Measurements from ENCODE around the gene EAPP.
"Not testable (repeated sequence)": the region's sequence is repeated elsewhere in the genome, so short reads cannot be mapped to it uniquely, and the experiment has no call there.

EAPP gene

GRCh38 chr14:34538096-34538495, 1.4 kb downstream of the EAPP start:
- H3K4me3 ChIP-seq (ENCODE audit: insufficient read depth, low read depth, low read length, poor library complexity, severe bottlenecking); H3K27ac ChIP-seq (ENCODE audit: insufficient read depth, low read length, poor library complexity, severe bottlenecking); H3K9me3 ChIP-seq (ENCODE audit: control insufficient read depth, low read length); H3K27me3 ChIP-seq (replicated peaks; ENCODE audit: control insufficient read depth, insufficient read depth, low read length, poor library complexity, severe bottlenecking); DNase-seq: not testable (repeated sequence)
- peaks cover 14% of the 10 kb centered on the region for H3K4me1 ChIP-seq (ENCODE audit: control insufficient read depth, insufficient read depth, low read length, poor library complexity, severe bottlenecking)
- peaks cover 13% of the 10 kb centered on the region for H3K36me3 ChIP-seq (ENCODE audit: control insufficient read depth, insufficient read depth, low read length)

DNA sequence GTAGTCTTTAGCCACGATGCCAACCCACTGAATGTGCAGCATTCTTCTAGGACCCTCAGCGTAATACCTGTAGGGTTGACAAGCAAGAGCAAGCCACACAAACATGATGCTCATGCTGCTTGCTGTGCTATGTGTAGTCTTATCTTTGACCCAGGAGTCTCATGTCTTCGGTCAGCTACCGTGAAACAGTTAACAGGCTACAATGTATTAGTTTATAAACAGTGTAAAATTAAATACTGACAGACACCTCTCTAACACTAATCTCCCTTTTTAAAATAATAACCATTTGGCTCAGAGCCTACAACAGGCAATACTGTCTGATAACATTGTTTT, 1.9 kb downstream of the EAPP start:
- H3K4me1 ChIP-seq (ENCODE audit: control insufficient read depth, insufficient read depth, low read length, poor library complexity, severe bottlenecking): peaks cover 14% of the 10 kb centered on the region
- no peaks in the 10 kb centered on the region for H3K27me3 ChIP-seq (replicated peaks; ENCODE audit: control insufficient read depth, insufficient read depth, low read length, poor library complexity, severe bottlenecking)
- H3K9me3 ChIP-seq (ENCODE audit: control insufficient read depth, low read length): no peaks in the 10 kb centered on the region
- peaks cover 15% of the 10 kb centered on the region for H3K36me3 ChIP-seq (ENCODE audit: control insufficient read depth, insufficient read depth, low read length)
- no peak overlapping the region for H3K27ac ChIP-seq (ENCODE audit: insufficient read depth, low read length, poor library complexity, severe bottlenecking)
- no peak for DNase-seq
- no peak overlapping the region for H3K4me3 ChIP-seq (ENCODE audit: insufficient read depth, low read depth, low read length, poor library complexity, severe bottlenecking)

DNA sequence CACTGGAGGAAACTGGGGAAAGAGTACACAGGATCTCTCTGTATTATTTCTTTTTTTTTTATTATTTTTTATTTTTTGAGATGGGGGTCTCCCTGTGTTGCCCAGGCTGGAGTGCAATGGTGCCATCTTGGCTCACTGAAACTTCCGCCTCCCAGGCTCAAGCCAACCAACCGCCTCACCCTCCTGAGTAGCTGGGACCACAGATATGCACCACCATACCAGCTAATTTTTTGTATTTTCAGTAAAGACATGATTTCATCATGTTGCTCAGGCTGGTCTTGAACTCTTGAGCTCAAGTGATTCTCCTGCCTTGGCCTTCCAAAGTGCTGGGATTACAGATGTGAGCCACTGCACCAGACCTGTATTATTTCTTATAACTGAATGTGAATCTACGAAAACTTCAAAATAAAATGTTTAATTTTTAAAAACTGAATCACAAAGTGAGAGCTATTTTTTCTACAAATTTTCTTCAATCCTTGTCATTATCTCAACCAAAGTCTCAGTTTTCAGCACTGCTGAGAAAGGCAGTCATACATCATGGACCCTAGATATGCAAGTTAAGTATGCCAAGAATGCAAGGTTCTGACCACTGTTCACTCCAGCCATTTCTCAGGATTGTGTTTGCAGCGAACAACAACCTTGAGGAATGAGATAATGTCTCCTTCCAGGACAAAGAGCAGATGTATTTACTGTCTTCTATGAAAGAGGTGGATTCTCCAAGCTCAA, 2.4 kb downstream of the EAPP start:
- no peak for DNase-seq
- H3K27ac ChIP-seq (ENCODE audit: insufficient read depth, low read length, poor library complexity, severe bottlenecking): no peak overlapping the region

GRCh38 chr14:34527591-34527990, 11.9 kb downstream of the EAPP start:
- no peak for DNase-seq
- Histone ChIP-seq H3K36me3 (ENCODE audit: control insufficient read depth, insufficient read depth, low read length) (peaks cover 80% of the 10 kb centered on the region), H3K9me3 (ENCODE audit: control insufficient read depth, low read length) (no peaks in the 10 kb centered on the region), H3K4me3 (ENCODE audit: insufficient read depth, low read depth, low read length, poor library complexity, severe bottlenecking) (no peak overlapping the region), H3K27ac (ENCODE audit: insufficient read depth, low read length, poor library complexity, severe bottlenecking) (no peak overlapping the region), H3K27me3 (replicated peaks; ENCODE audit: control insufficient read depth, insufficient read depth, low read length, poor library complexity, severe bottlenecking) (no peaks in the 10 kb centered on the region), H3K4me1 (ENCODE audit: control insufficient read depth, insufficient read depth, low read length, poor library complexity, severe bottlenecking) (no peaks in the 10 kb centered on the region)

More for the DNA sequence above, 2.4 kb downstream of the EAPP start:
- H3K27me3 ChIP-seq (replicated peaks; ENCODE audit: control insufficient read depth, insufficient read depth, low read length, poor library complexity, severe bottlenecking): no peaks in the 10 kb centered on the region
- no peak overlapping the region for H3K4me3 ChIP-seq (ENCODE audit: insufficient read depth, low read depth, low read length, poor library complexity, severe bottlenecking)
- H3K4me1 ChIP-seq (ENCODE audit: control insufficient read depth, insufficient read depth, low read length, poor library complexity, severe bottlenecking): peaks cover 14% of the 10 kb centered on the region
- H3K36me3 ChIP-seq (ENCODE audit: control insufficient read depth, insufficient read depth, low read length): peaks cover 21% of the 10 kb centered on the region
- H3K9me3 ChIP-seq (ENCODE audit: control insufficient read depth, low read length): no peaks in the 10 kb centered on the region

DNA sequence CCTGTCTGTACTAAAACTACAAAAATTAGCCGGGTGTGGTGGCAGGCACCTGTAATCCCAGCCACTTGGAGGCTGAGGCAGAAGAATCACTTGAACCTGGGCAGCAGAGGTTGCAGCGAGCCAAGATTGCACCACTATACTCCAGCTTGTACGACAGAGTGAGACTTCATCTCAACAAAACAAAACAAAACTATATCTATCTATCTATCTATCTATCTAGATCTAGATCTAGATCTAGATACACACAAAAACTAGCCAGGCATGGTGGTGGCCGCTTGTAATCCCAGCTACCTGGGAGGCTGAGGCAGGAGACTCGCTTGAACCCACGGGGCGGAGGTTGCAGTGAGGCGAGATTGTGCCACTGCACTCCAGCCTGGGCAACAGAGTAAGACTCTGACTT, 15.3 kb downstream of the EAPP start:
- not testable (repeated sequence) for H3K4me1 ChIP-seq (ENCODE audit: control insufficient read depth, insufficient read depth, low read length, poor library complexity, severe bottlenecking); DNase-seq; H3K4me3 ChIP-seq (ENCODE audit: insufficient read depth, low read depth, low read length, poor library complexity, severe bottlenecking); H3K9me3 ChIP-seq (ENCODE audit: control insufficient read depth, low read length); H3K27ac ChIP-seq (ENCODE audit: insufficient read depth, low read length, poor library complexity, severe bottlenecking); H3K27me3 ChIP-seq (replicated peaks; ENCODE audit: control insufficient read depth, insufficient read depth, low read length, poor library complexity, severe bottlenecking)
- H3K36me3 ChIP-seq (ENCODE audit: control insufficient read depth, insufficient read depth, low read length): peaks cover 77% of the 10 kb centered on the region

GRCh38 chr14:34522496-34522895, 17.0 kb downstream of the EAPP start:
- Histone ChIP-seq H3K4me1 (ENCODE audit: control insufficient read depth, insufficient read depth, low read length, poor library complexity, severe bottlenecking) (no peaks in the 10 kb centered on the region), H3K27ac (ENCODE audit: insufficient read depth, low read length, poor library complexity, severe bottlenecking) (no peak overlapping the region), H3K36me3 (ENCODE audit: control insufficient read depth, insufficient read depth, low read length) (peaks cover 76% of the 10 kb centered on the region), H3K9me3 (ENCODE audit: control insufficient read depth, low read length) (no peaks in the 10 kb centered on the region), H3K27me3 (replicated peaks; ENCODE audit: control insufficient read depth, insufficient read depth, low read length, poor library complexity, severe bottlenecking) (no peaks in the 10 kb centered on the region), H3K4me3 (ENCODE audit: insufficient read depth, low read depth, low read length, poor library complexity, severe bottlenecking) (no peak overlapping the region)
- DNase-seq: no peak

DNA sequence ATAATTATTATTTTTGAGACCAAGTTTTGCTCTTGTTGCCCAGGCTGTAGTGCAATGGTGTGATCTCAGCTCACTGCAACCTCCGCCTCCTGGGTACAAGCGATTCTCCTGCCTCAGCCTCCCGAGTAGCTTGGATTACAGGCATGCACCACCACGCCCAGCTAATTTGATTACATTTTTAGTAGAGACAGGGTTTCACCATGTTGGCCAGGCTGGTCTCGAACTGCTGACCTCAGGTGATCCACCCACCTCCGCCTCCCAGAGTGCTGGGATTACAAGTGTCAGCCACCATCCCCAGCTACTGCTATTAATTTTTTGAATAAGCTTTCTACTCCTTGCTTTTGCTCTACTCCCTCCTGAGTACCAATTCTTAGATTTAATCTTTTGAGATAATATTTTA, 18.4 kb downstream of the EAPP start:
- H3K9me3 ChIP-seq (ENCODE audit: control insufficient read depth, low read length); H3K27ac ChIP-seq (ENCODE audit: insufficient read depth, low read length, poor library complexity, severe bottlenecking); H3K27me3 ChIP-seq (replicated peaks; ENCODE audit: control insufficient read depth, insufficient read depth, low read length, poor library complexity, severe bottlenecking); H3K4me3 ChIP-seq (ENCODE audit: insufficient read depth, low read depth, low read length, poor library complexity, severe bottlenecking); H3K4me1 ChIP-seq (ENCODE audit: control insufficient read depth, insufficient read depth, low read length, poor library complexity, severe bottlenecking); DNase-seq: not testable (repeated sequence)
- H3K36me3 ChIP-seq (ENCODE audit: control insufficient read depth, insufficient read depth, low read length): peaks cover 69% of the 10 kb centered on the region

DNA sequence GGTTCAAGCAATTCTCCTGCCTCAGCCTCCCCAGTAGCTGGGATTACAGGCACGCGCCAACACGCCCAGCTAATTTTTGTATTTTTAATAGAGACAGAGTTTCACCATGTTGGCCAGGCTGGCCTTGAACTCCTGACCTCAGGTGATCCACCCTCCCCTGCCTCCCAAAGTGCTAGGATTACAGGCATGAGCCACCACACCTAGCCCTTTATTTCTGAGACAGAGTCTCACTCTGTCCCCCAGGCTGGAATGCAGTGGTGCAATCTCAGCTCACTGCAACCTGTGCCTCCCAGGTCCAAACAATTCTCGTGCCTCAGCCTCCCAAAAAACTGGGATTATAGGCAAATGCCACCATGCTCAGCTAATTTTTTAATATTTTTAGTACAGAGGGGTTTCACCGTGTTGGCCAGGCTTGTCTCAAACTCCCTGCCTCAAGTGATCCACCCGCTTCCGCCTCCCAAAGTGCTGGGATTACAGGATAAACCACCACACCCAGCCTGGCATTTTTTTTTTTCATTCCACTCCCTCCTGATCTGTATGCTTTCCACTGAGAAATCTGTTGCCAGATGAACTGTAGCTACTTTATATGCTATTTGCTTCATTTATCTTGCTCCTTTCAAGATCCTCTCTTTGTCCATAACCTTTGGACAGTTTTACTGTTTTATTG, 19.1 kb downstream of the EAPP start:
- H3K27ac ChIP-seq (ENCODE audit: insufficient read depth, low read length, poor library complexity, severe bottlenecking); DNase-seq; H3K4me3 ChIP-seq (ENCODE audit: insufficient read depth, low read depth, low read length, poor library complexity, severe bottlenecking); H3K9me3 ChIP-seq (ENCODE audit: control insufficient read depth, low read length); H3K4me1 ChIP-seq (ENCODE audit: control insufficient read depth, insufficient read depth, low read length, poor library complexity, severe bottlenecking); H3K27me3 ChIP-seq (replicated peaks; ENCODE audit: control insufficient read depth, insufficient read depth, low read length, poor library complexity, severe bottlenecking): not testable (repeated sequence)
- peaks cover 63% of the 10 kb centered on the region for H3K36me3 ChIP-seq (ENCODE audit: control insufficient read depth, insufficient read depth, low read length)

DNA sequence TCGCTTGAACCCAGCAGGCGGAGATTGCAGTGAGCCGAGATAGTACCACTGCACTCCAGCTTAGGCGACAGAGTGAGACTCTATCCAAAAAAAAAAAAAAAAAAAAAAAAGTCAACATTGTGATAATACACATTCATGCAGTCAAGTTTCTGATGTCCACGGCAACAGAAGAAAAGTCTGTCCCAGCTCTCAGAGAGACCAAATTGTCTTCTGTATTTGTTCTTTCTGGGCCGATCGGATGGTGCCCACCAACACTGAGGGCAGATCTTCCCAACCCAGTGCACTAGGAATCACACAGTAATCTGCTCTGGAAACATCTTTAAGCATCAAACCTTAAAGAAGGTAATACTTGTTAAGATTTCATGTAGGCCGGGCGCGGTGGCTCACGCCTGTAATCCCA, 31.6 kb downstream of the EAPP start:
- Histone ChIP-seq H3K27me3 (replicated peaks; ENCODE audit: control insufficient read depth, insufficient read depth, low read length, poor library complexity, severe bottlenecking) (no peaks in the 10 kb centered on the region), H3K36me3 (ENCODE audit: control insufficient read depth, insufficient read depth, low read length) (no peaks in the 10 kb centered on the region), H3K9me3 (ENCODE audit: control insufficient read depth, low read length) (no peaks in the 10 kb centered on the region), H3K4me3 (ENCODE audit: insufficient read depth, low read depth, low read length, poor library complexity, severe bottlenecking) (no peak overlapping the region), H3K27ac (ENCODE audit: insufficient read depth, low read length, poor library complexity, severe bottlenecking) (no peak overlapping the region), H3K4me1 (ENCODE audit: control insufficient read depth, insufficient read depth, low read length, poor library complexity, severe bottlenecking) (no peaks in the 10 kb centered on the region)
- no peak for DNase-seq

GRCh38 chr14:34507459-34507858, 32.0 kb downstream of the EAPP start:
- no peaks in the 10 kb centered on the region for H3K9me3 ChIP-seq (ENCODE audit: control insufficient read depth, low read length)
- no peaks in the 10 kb centered on the region for H3K27me3 ChIP-seq (replicated peaks; ENCODE audit: control insufficient read depth, insufficient read depth, low read length, poor library complexity, severe bottlenecking)
- no peaks in the 10 kb centered on the region for H3K4me1 ChIP-seq (ENCODE audit: control insufficient read depth, insufficient read depth, low read length, poor library complexity, severe bottlenecking)
- no peaks in the 10 kb centered on the region for H3K36me3 ChIP-seq (ENCODE audit: control insufficient read depth, insufficient read depth, low read length)
- DNase-seq: no peak
- H3K4me3 ChIP-seq (ENCODE audit: insufficient read depth, low read depth, low read length, poor library complexity, severe bottlenecking): no peak overlapping the region
- no peak overlapping the region for H3K27ac ChIP-seq (ENCODE audit: insufficient read depth, low read length, poor library complexity, severe bottlenecking)

Data from effector memory CD4-positive, alpha-beta T cell (primary cell).